GM23338 (cell line): ENCODE measurements around the gene ARHGEF28. TPM values are rescaled to one million over a fixed set of nuclear protein-coding genes. Genes with fewer than 3 reads are reported as not detected.

ENCODE experiments used
- ATAC-seq: fragments of 200-7000 bp; cut with Tn5 transposase; 3 replicates; pipeline ENCODE4 v1.9.1; 2020
- DNase-seq: peaks from one replicate; pipeline ENCODE4 v3.0.0-alpha.2; 2015; ENCODE audit warnings: low spot score
- H2AFZ ChIP-seq: fragments of 200-600 bp; sonication (generic); 2 replicates; pipeline ENCODE4 v1.8.0; 2016; ENCODE audit warnings: antibody characterized with exemption, mild to moderate bottlenecking, moderate library complexity
- H3F3A ChIP-seq: fragments of 200-600 bp; sonication (generic); replicated peaks from 2 replicates; pipeline ENCODE4 v1.8.0; 2017; ENCODE audit warnings: antibody characterized with exemption, mixed run types, low read depth
- H3K27ac ChIP-seq: fragments of 200-600 bp; sonication (generic); 2 replicates; pipeline ENCODE4 v1.6.1; 2016; ENCODE audit warnings: low read depth
- H3K27me3 ChIP-seq: fragments of 200-600 bp; sonication (generic); 2 replicates; pipeline ENCODE4 v1.8.0; 2016; ENCODE audit warnings: mild to moderate bottlenecking, mixed run types, moderate library complexity; ENCODE audit not compliant: insufficient read depth
- H3K36me3 ChIP-seq: fragments of 200-600 bp; sonication (generic); 2 replicates; pipeline ENCODE4 v1.8.0; 2016; ENCODE audit warnings: mild to moderate bottlenecking; ENCODE audit not compliant: insufficient read depth
- H3K4me1 ChIP-seq: fragments of 200-600 bp; sonication (generic); 2 replicates; pipeline ENCODE4 v1.8.0; 2016; ENCODE audit warnings: mild to moderate bottlenecking, moderate library complexity; ENCODE audit not compliant: insufficient read depth
- H3K4me2 ChIP-seq: fragments of 200-600 bp; sonication (generic); 2 replicates; pipeline ENCODE4 v1.7.1; 2017; ENCODE audit warnings: mixed run types
- H3K4me3 ChIP-seq: fragments of 200-600 bp; sonication (generic); 2 replicates; pipeline ENCODE4 v1.6.1; 2016; ENCODE audit warnings: mixed run types
- H3K79me2 ChIP-seq: fragments of 200-600 bp; sonication (generic); replicated peaks from 2 replicates; pipeline ENCODE4 v1.8.0; 2017; ENCODE audit warnings: mild to moderate bottlenecking; ENCODE audit not compliant: insufficient read depth
- H3K9me2 ChIP-seq: fragments of 200-600 bp; sonication (generic); 2 replicates; pipeline ENCODE4 v1.8.0; 2017; ENCODE audit not compliant: insufficient read depth
- H4K20me1 ChIP-seq: fragments of 200-600 bp; sonication (generic); replicated peaks from 2 replicates; pipeline ENCODE4 v1.8.0; 2017; ENCODE audit warnings: mild to moderate bottlenecking; ENCODE audit not compliant: insufficient read depth
- H3K27ac Mint-ChIP-seq: 2 replicates; pipeline ENCODE4 v1.8.0; 2020; ENCODE audit warnings: inconsistent platforms, mild to moderate bottlenecking, moderate library complexity, mixed read lengths
- H3K27me3 Mint-ChIP-seq: 3 replicates; pipeline ENCODE4 v1.8.0; 2022; ENCODE audit warnings: low read depth, mild to moderate bottlenecking, moderate library complexity, mixed read lengths, inconsistent platforms; ENCODE audit not compliant: insufficient read depth, poor library complexity
- H3K36me3 Mint-ChIP-seq: 3 replicates; pipeline ENCODE4 v1.8.0; 2021; ENCODE audit warnings: low read depth, mild to moderate bottlenecking, inconsistent platforms, moderate library complexity, mixed read lengths
- H3K4me1 Mint-ChIP-seq: 3 replicates; pipeline ENCODE4 v1.8.0; 2020; ENCODE audit warnings: mild to moderate bottlenecking, inconsistent platforms, mixed read lengths
- H3K4me3 Mint-ChIP-seq: 3 replicates; pipeline ENCODE4 v1.8.0; 2021; ENCODE audit warnings: moderate library complexity, mild to moderate bottlenecking, inconsistent platforms, mixed read lengths
- H3K9me3 Mint-ChIP-seq: 3 replicates; pipeline ENCODE4 v1.8.0; 2020; ENCODE audit warnings: moderate library complexity, mild to moderate bottlenecking, inconsistent platforms, mixed read lengths
- CTCF ChIP-seq, 2 experiments: fragments of 200-600 bp in 1 of 2; sonication (generic) in 1 of 2; conservative IDR thresholded peaks; 2 replicates each; pipeline versions ENCODE4 v1.5.1 to v1.6.1; 2016 to 2017; ENCODE audit warnings: antibody characterized with exemption in 2 of 2, low read depth in 2 of 2, mild to moderate bottlenecking in 2 of 2, moderate library complexity in 1 of 2
- EZH2 ChIP-seq: fragments of 200-600 bp; sonication (generic); IDR thresholded peaks from one replicate; pipeline ENCODE4 v1.8.0; 2017; ENCODE audit warnings: antibody characterized with exemption, mild to moderate bottlenecking, low read depth; ENCODE audit not compliant: unreplicated experiment
- JUNB ChIP-seq: IDR thresholded peaks from one replicate; pipeline ENCODE4 v1.6.1; 2016; ENCODE audit warnings: antibody characterized with exemption; ENCODE audit not compliant: unreplicated experiment
- REST ChIP-seq: IDR thresholded peaks from one replicate; pipeline ENCODE4 v1.6.1; 2018; ENCODE audit warnings: antibody characterized with exemption; ENCODE audit not compliant: unreplicated experiment
- polyA plus RNA-seq: library from polyadenylated mRNA; unstranded; fragments of >200 nt; fragmentation: Nextera tagmentation; extraction: Ambion mirVana; gene quantifications from 2 replicates; pipeline ENCODE4 v1.2.1, GENCODE V29; 2016
- total RNA-seq: library from RNA; depleted of rRNA; stranded (reverse); fragments of >200 nt; shearing (Covaris generic); gene quantifications from 2 replicates; pipeline ENCODE4 v1.2.3, GENCODE V29; 2014

The ARHGEF28 gene
- total and polyA plus RNA-seq, 2 experiments from 2014 or later, result 0.39 to 1.0 TPM

- ATAC-seq, result no peak
These were observed 218.2 kb downstream of the ARHGEF28 start for GRCh38 chr5:73844165-73844564.

More at GRCh38 chr5:73844165-73844564, 218.2 kb downstream of the ARHGEF28 start:
- DNase-seq, result no peak
- H3K36me3 Mint-ChIP-seq, result no peaks in the 10 kb centered on the region
- Histone ChIP-seq H3K79me2 (no peaks in the 10 kb centered on the region), H3K4me3 (no peak overlapping the region), H3F3A (no peaks in the 10 kb centered on the region), H2AFZ (no peak overlapping the region), H3K27ac (no peak overlapping the region), H3K9me2 (no peaks in the 10 kb centered on the region), H3K36me3 (no peaks in the 10 kb centered on the region), H3K4me1 (no peaks in the 10 kb centered on the region), H3K27me3 (no peaks in the 10 kb centered on the region), H3K4me2 (no peak overlapping the region), H4K20me1 (no peaks in the 10 kb centered on the region)
- no peaks in the 10 kb centered on the region for H3K4me1 Mint-ChIP-seq
- no peak overlapping the region for H3K27ac Mint-ChIP-seq
- H3K27me3 Mint-ChIP-seq, result peaks cover 3% of the 10 kb centered on the region
- TF ChIP-seq EZH2, result no peak
- TF ChIP-seq CTCF (conservative IDR thresholded peaks at IDR 0.05; ENCODE audit: low read depth in 2 of 2), result no peak
- no peak for TF ChIP-seq JUNB
- TF ChIP-seq REST, result no peak
- H3K4me3 Mint-ChIP-seq, result no peak overlapping the region
- H3K9me3 Mint-ChIP-seq, result no peaks in the 10 kb centered on the region
